Suprapubic skin (tissue), 4 donors: ENCODE data around the gene ZBTB20. TPM values are rescaled to one million over a fixed set of nuclear protein-coding genes. Genes with fewer than 3 reads are reported as not detected.

Experiments used
- DNase-seq, 2 donors: peaks; one replicate each; pipeline ENCODE4 v3.0.0-alpha.2; 2019; ENCODE audit warnings: low spot score in 2 of 2
- H3K27ac ChIP-seq: fragments of 200-600 bp; sonication (generic); one replicate; pipeline ENCODE4 v1.5.1; 2019
- H3K27me3 ChIP-seq: fragments of 200-600 bp; sonication (generic); one replicate; pipeline ENCODE4 v1.5.1; 2019
- H3K36me3 ChIP-seq: fragments of 200-600 bp; sonication (generic); one replicate; pipeline ENCODE4 v1.5.1; 2019
- H3K4me1 ChIP-seq: fragments of 200-600 bp; sonication (generic); one replicate; pipeline ENCODE4 v1.5.1; 2019
- H3K4me3 ChIP-seq: fragments of 200-600 bp; sonication (generic); one replicate; pipeline ENCODE4 v1.5.1; 2019; ENCODE audit warnings: mild to moderate bottlenecking
- H3K9me3 ChIP-seq: fragments of 200-600 bp; sonication (generic); one replicate; pipeline ENCODE4 v1.5.1; 2019
- EP300 ChIP-seq: sonication (generic); formaldehyde crosslinking; IDR thresholded peaks from one replicate; pipeline ENCODE4 v1.6.1; 2017; ENCODE audit warnings: antibody characterized with exemption
- POLR2A ChIP-seq, 2 donors: fragments of 450-650 bp; IDR thresholded peaks; one replicate each; pipeline ENCODE4 v1.6.1; 2017; ENCODE audit warnings: antibody characterized with exemption in 2 of 2, mild to moderate bottlenecking in 2 of 2, moderate library complexity in 2 of 2
- POLR2AphosphoS5 ChIP-seq, 3 donors: sonication (generic); formaldehyde crosslinking; IDR thresholded peaks; one replicate each; pipeline ENCODE4 v1.6.1; 2017; ENCODE audit warnings: antibody characterized with exemption in 3 of 3
- WGBS: methylation state at CpG from one replicate; pipeline ENCODE4 v1.1.5; 2018; 5-methylcytosine and 5-hydroxymethylcytosine counted together
- total RNA-seq, 4 donors: library from RNA; depleted of rRNA; stranded (reverse); fragments of >200 nt; gene quantifications; one replicate each; pipeline ENCODE4 v1.1.0, GENCODE V29; 2016
- TF ChIP-seq, protein P1 (sequence below), 2 donors: fragments of 200-600 bp in 1 of 2; fragments of 450-650 bp in 1 of 2; sonication (generic) in 1 of 2; IDR thresholded peaks; one replicate each; pipeline ENCODE4 v1.5.1; 2016 to 2019; ENCODE audit warnings: antibody characterized with exemption in 2 of 2, mild to moderate bottlenecking in 1 of 2, moderate library complexity in 1 of 2

Gene ZBTB20
- total RNA-seq, 4 donors from 2014 or later = 23.6 to 77.2 (median 39.4) TPM

DNA sequence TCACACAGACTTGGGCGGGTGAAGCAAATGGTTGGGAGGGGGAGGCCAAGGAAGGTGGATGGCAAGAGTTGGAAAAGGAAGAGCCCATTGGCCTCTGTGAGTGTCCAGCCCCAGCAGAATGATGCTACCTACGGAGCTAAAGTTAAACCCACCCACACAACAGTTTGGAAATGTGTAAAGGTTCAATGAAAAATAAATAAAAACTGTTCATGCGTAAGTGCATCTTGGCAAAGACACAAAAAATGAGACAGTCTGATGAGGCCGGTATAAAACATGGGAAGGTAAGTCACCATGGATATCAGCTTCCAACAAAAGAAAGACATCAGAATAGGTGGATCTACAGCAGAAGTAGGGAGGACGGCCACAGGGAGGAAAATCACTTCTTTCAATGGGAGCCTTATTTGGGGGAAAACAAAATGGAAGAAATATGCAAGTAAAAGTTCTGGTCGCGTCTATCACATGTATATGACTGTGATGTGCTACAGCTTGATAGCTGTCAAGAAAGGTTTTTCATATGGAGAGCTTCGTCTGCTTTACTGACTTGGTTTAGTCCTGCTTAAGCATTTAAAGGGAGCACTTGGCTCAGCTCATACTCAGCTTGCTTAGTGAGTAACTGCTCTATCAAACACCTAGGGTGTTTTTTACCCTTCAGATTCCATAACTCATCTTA is 770.4 kb downstream of the ZBTB20 start:
- no peak overlapping the region for H3K4me3 ChIP-seq
- 85% methylated on average over 8 of the region's 8 CpGs for WGBS
- peak overlapping the region; percentile 39 for H3K27ac ChIP-seq
- peaks cover 52% of the 10 kb centered on the region for H3K4me1 ChIP-seq
- H3K27me3 ChIP-seq = no peaks in the 10 kb centered on the region
- DNase-seq = no peak
- H3K36me3 ChIP-seq = peaks cover 7% of the 10 kb centered on the region
- TF ChIP-seq, protein P1, sequence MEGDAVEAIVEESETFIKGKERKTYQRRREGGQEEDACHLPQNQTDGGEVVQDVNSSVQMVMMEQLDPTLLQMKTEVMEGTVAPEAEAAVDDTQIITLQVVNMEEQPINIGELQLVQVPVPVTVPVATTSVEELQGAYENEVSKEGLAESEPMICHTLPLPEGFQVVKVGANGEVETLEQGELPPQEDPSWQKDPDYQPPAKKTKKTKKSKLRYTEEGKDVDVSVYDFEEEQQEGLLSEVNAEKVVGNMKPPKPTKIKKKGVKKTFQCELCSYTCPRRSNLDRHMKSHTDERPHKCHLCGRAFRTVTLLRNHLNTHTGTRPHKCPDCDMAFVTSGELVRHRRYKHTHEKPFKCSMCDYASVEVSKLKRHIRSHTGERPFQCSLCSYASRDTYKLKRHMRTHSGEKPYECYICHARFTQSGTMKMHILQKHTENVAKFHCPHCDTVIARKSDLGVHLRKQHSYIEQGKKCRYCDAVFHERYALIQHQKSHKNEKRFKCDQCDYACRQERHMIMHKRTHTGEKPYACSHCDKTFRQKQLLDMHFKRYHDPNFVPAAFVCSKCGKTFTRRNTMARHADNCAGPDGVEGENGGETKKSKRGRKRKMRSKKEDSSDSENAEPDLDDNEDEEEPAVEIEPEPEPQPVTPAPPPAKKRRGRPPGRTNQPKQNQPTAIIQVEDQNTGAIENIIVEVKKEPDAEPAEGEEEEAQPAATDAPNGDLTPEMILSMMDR (IDR thresholded peaks at IDR 0.05) = no peak
- no peak for TF ChIP-seq EP300
- TF ChIP-seq POLR2A (IDR thresholded peaks at IDR 0.05) = no peak
- TF ChIP-seq POLR2AphosphoS5 (IDR thresholded peaks at IDR 0.05) = no peak
- H3K9me3 ChIP-seq = no peaks in the 10 kb centered on the region

DNA sequence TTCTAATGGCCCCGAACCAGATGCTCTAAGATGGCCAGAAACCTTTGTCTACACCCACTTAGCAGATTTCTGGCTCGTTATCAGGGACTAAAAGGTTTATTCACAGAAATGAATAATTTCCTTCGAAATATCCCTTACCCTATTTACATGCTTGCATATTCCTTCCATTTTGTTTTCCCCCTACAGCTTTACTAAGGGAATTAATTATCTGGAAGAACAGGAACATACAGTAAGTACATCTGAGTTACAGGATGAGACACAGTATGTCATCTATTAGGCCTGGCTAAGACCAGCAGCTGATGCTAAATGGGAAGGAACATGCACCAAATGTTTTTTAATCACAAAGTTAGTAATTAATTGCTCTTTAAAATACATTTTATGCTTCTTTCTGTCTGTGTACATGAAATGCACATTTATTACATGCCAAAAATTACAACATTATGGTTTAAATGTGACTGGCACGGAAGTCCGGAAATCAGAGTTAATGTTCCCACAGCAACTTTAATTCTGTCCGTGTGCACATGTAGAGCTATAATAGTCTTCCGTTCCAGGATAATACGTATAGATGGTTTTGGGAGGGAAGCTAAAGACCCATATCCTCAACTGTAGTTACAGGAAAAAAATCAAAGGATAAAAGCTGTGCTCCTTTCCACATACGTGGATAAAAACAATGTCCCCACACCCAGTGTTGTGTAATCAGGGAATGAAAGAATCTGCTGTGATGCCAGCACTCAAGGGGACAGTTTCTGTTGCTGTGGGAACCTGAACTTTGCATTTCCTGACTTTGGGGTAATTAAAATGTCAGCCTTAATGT is 771.3 kb downstream of the ZBTB20 start:
- WGBS = 53% methylated on average over 9 of the region's 9 CpGs
- Histone ChIP-seq H3K9me3 (no peaks in the 10 kb centered on the region), H3K27ac (peak overlapping the region; percentile 39), H3K27me3 (no peaks in the 10 kb centered on the region), H3K4me1 (peaks cover 47% of the 10 kb centered on the region), H3K4me3 (no peak overlapping the region), H3K36me3 (peaks cover 7% of the 10 kb centered on the region)
- TF ChIP-seq POLR2AphosphoS5 (IDR thresholded peaks at IDR 0.05) (no peak), EP300 (no peak), POLR2A (IDR thresholded peaks at IDR 0.05) (no peak)
- TF ChIP-seq, protein P1 (IDR thresholded peaks at IDR 0.05) = no peak
- DNase-seq = no peak

DNA sequence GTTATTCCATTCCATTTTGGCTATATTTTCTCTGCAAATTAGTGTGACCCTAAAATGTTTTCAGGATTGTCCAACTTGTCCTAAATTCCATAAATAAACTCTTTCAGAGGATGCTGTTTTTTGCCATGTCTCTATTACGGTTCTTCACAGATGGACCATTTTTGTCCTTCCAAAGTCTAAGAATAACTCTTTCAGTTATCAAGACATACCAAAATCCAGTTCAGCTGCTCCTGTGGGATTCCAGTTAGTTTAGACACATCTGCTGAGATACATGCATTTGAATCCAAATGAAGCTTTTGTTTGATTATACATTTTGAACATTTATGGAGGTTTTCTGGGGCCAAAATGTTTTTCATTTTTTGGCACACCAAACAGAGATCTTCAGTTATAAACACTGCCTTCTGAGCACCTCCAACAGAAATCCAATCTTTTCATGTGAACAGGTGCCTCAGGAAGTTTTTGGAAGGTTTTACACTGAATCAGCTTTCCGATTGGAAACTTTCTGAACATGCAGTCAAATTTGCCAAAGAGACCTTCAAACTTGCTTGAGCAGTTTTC is 772.6 kb downstream of the ZBTB20 start:
- Histone ChIP-seq H3K4me1 (peaks cover 34% of the 10 kb centered on the region), H3K36me3 (peaks cover 7% of the 10 kb centered on the region), H3K9me3 (no peaks in the 10 kb centered on the region), H3K27me3 (no peaks in the 10 kb centered on the region), H3K27ac (no peak overlapping the region), H3K4me3 (no peak overlapping the region)
- no peak for DNase-seq
- no peak for TF ChIP-seq POLR2A (IDR thresholded peaks at IDR 0.05)
- TF ChIP-seq EP300 = no peak
- no peak for TF ChIP-seq POLR2AphosphoS5 (IDR thresholded peaks at IDR 0.05)
- TF ChIP-seq, protein P1 (IDR thresholded peaks at IDR 0.05) = no peak
- WGBS = 68% methylated on average over 2 of the region's 2 CpGs

DNA sequence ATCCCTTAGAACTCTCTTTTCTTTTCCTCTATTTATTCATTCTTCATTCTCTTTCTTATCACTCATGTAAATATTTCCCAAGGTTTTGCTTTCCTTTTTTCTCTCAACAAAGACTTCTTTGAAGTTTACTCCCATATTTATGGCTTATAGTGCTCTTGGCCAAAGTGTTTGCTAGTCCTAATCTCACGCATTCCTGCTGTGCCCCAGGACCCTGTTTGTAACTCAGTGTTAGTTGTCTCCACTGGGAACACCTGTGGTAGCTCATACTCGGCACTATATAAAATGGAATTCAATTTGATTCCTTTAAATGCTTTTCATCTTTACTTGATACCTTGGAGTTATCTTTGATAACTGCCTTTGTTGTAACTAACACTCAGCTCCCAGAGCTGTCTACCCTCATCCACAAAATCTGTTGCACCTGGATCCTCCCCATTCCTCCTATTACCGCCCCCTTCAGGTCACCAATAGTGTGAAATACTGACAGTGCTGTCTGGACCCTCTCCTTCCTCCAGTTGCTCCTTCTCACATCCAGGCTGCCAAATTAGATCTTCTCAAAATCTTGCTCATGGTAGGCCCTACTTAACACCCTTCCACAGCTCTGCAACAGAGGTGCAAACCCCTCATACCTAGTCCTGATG is 776.4 kb downstream of the ZBTB20 start:
- TF ChIP-seq EP300 (no peak), POLR2A (IDR thresholded peaks at IDR 0.05) (no peak), POLR2AphosphoS5 (IDR thresholded peaks at IDR 0.05) (no peak)
- TF ChIP-seq, protein P1 (IDR thresholded peaks at IDR 0.05) = no peak
- WGBS = 94% methylated on average over 3 of the region's 3 CpGs
- Histone ChIP-seq H3K27me3 (no peaks in the 10 kb centered on the region), H3K36me3 (no peaks in the 10 kb centered on the region), H3K4me3 (no peak overlapping the region), H3K9me3 (no peaks in the 10 kb centered on the region), H3K27ac (no peak overlapping the region), H3K4me1 (peaks cover 4% of the 10 kb centered on the region)
- DNase-seq = no peak
